NCI-H146 treated with DMSO at 0.1 percent for 48 hours (cell line): ENCODE measurements around the gene STYXL2.

ENCODE experiments used
- DNase-seq: peaks from one replicate; lab custom pipeline; 2025; ENCODE audit not compliant: unreplicated experiment; lab: John Stamatoyannopoulos, UW

Gene STYXL2

GRCh38 chr1:167107456-167107855 is 13.6 kb downstream of the STYXL2 start:
- no peak for DNase-seq

- peak; percentile 88 for DNase-seq
Observed at GRCh38 chr1:167109125-167109524, 15.2 kb downstream of the STYXL2 start.

GRCh38 chr1:167110586-167110985 is 16.7 kb downstream of the STYXL2 start:
- DNase-seq, result no peak

- DNase-seq, result no peak
Observed at GRCh38 chr1:167111868-167112709, 18.2 kb downstream of the STYXL2 start.

- no peak for DNase-seq
Observed at GRCh38 chr1:167114725-167115124, 20.9 kb downstream of the STYXL2 start.

- no peak for DNase-seq
Observed at GRCh38 chr1:167115655-167116054, 21.8 kb downstream of the STYXL2 start.

GRCh38 chr1:167116174-167116573 is 22.3 kb downstream of the STYXL2 start:
- DNase-seq, result no peak

- no peak for DNase-seq
Observed at GRCh38 chr1:167117225-167117624, 23.4 kb downstream of the STYXL2 start.

GRCh38 chr1:167118188-167118587 is 24.3 kb downstream of the STYXL2 start:
- DNase-seq, result no peak

GRCh38 chr1:167119696-167120095 is 25.8 kb downstream of the STYXL2 start:
- DNase-seq, result no peak

- no peak for DNase-seq
Observed at GRCh38 chr1:167120899-167121298, 27.0 kb downstream of the STYXL2 start.

GRCh38 chr1:167121375-167122120 is 27.7 kb downstream of the STYXL2 start:
- peak; percentile 75 for DNase-seq

- no peak for DNase-seq
Observed at GRCh38 chr1:167122121-167122480, 28.2 kb downstream of the STYXL2 start.

GRCh38 chr1:167122568-167122967 is 28.7 kb downstream of the STYXL2 start:
- no peak for DNase-seq

GRCh38 chr1:167126317-167126716 is 32.4 kb downstream of the STYXL2 start:
- DNase-seq, result no peak

GRCh38 chr1:167126811-167127210 is 32.9 kb downstream of the STYXL2 start:
- DNase-seq, result no peak

GRCh38 chr1:167127236-167127635 is 33.4 kb downstream of the STYXL2 start:
- DNase-seq, result no peak

- no peak for DNase-seq
Observed at GRCh38 chr1:167127661-167128060, 33.8 kb downstream of the STYXL2 start.

- DNase-seq, result no peak
Observed at GRCh38 chr1:167128261-167129227, 34.7 kb downstream of the STYXL2 start.

GRCh38 chr1:167130829-167131510 is 37.1 kb downstream of the STYXL2 start:
- DNase-seq, result no peak
